ENCODE data around the gene KCNQ5.

KCNQ5 gene

DNA sequence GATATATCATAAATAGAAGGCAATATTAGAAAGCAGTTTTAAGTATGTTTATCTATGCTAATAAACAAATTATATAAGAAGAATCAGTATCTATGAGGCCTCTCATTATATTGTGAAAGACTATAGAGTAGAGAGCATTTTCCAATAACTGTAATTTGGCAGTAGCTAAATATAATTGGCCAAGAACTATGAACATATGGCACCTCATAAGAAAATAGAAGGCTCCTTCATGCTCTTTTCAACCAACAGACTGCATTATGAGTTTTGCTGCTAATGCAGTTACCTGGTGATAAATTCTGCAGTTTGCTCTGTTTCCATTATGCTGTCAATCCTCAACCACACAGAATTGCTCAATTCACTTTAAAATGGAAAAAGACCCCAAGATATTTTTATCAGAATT lies 382.4 kb downstream of the KCNQ5 start:
- in situ Hi-C loops (cut with HindIII; ENCODE audit: low sequenced_read_pairs): no loop called here
- H3K4me3 ChIP-seq (ENCODE audit: low read depth, low read length): no peak overlapping the region
- TF ChIP-seq, protein P1, sequence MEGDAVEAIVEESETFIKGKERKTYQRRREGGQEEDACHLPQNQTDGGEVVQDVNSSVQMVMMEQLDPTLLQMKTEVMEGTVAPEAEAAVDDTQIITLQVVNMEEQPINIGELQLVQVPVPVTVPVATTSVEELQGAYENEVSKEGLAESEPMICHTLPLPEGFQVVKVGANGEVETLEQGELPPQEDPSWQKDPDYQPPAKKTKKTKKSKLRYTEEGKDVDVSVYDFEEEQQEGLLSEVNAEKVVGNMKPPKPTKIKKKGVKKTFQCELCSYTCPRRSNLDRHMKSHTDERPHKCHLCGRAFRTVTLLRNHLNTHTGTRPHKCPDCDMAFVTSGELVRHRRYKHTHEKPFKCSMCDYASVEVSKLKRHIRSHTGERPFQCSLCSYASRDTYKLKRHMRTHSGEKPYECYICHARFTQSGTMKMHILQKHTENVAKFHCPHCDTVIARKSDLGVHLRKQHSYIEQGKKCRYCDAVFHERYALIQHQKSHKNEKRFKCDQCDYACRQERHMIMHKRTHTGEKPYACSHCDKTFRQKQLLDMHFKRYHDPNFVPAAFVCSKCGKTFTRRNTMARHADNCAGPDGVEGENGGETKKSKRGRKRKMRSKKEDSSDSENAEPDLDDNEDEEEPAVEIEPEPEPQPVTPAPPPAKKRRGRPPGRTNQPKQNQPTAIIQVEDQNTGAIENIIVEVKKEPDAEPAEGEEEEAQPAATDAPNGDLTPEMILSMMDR (IDR thresholded peaks at IDR 0.05; ENCODE audit: low read depth, low read length, missing control alignments): no peak
- DNase-seq (ENCODE audit: low read depth): no peak

DNA sequence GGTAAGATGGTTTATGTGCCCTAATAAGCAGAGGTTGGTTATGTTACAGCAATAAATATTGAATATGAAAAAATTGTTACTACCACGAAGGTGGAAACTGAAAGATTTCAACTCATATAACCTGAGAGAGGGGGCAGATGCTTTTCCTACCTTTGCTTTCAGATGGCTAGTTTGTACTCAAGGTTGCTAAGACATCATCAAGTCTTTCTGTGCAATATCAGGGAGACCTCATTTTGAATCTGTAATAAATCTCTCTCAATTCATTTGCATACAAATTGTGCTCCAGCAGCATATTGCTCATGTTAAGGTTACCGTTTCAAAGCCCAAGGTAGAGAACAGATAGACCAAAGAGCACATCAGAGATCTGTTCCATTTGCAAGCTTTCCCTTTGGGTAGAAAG lies 383.0 kb downstream of the KCNQ5 start:
- H3K4me3 ChIP-seq (ENCODE audit: low read depth, low read length): no peak overlapping the region
- in situ Hi-C loops (cut with HindIII; ENCODE audit: low sequenced_read_pairs): no loop called here
- TF ChIP-seq, protein P1 (IDR thresholded peaks at IDR 0.05; ENCODE audit: low read depth, low read length, missing control alignments): no peak
- DNase-seq (ENCODE audit: low read depth): no peak

DNA sequence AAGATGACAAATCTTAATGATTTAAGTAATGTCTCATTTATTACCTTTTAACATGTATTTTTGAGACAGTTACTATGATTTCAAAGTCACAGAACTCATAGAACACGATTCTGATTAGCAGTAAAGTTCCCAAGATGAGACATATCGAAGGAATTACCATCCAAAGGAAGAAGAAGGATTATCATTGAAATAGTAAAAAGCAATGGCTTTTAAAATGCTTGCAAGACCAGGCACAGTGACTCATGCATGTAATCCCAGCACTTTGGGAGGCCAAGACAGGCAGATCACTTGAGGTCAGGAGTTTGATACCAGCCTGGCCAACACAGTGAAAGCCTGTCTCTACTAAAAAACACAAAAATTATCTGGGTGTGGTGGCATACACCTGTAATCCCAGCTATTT lies 384.3 kb downstream of the KCNQ5 start:
- H3K4me3 ChIP-seq (ENCODE audit: low read depth, low read length): no peak overlapping the region
- in situ Hi-C loops (cut with HindIII; ENCODE audit: low sequenced_read_pairs): no loop called here
- TF ChIP-seq, protein P1 (IDR thresholded peaks at IDR 0.05; ENCODE audit: low read depth, low read length, missing control alignments): no peak
- DNase-seq (ENCODE audit: low read depth): no peak

DNA sequence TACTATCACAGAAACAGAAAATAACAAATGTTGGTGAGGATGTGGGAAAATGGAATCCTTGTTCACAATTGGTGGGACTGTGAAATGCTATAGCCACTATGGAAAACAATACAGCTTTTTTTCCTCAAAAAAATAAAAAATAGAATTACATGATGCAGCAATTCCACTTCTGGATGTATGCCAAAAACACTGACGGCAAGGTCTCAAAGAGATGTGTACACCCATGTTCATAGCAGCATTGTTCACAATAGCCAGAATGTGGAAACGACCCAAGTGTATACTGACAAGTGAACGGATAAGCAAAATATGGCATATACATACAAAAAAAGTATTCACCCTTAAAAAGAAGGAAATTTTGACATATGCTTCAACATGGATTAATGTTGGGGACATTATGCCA lies 390.1 kb downstream of the KCNQ5 start:
- in situ Hi-C loops (cut with HindIII; ENCODE audit: low sequenced_read_pairs): no loop called here
- H3K4me3 ChIP-seq (ENCODE audit: low read depth, low read length): no peak overlapping the region
- TF ChIP-seq, protein P1 (IDR thresholded peaks at IDR 0.05; ENCODE audit: low read depth, low read length, missing control alignments): no peak
- DNase-seq (ENCODE audit: low read depth): no peak

DNA sequence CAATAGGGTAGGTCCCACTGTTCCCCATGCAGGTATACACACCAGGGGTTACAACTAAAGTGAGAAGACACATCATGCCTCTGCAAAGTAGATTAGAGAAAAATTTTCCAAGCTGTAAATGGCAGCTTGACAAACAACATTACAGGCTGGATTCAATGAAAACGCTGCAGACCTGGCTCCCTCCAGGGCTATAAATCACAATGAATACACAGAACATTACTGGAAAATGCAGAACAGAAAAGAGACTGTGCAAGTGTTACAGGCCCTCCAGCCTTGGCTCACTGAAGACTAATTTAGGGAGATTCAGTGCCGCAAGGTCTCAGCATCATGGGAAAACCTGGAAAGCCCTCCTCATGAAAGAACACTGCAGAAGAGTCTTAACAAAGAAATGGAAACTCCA lies 395.6 kb downstream of the KCNQ5 start:
- in situ Hi-C loops (cut with HindIII; ENCODE audit: low sequenced_read_pairs): no loop called here
- DNase-seq (ENCODE audit: low read depth): no peak
- TF ChIP-seq, protein P1 (IDR thresholded peaks at IDR 0.05; ENCODE audit: low read depth, low read length, missing control alignments): no peak
- H3K4me3 ChIP-seq (ENCODE audit: low read depth, low read length): no peak overlapping the region

DNA sequence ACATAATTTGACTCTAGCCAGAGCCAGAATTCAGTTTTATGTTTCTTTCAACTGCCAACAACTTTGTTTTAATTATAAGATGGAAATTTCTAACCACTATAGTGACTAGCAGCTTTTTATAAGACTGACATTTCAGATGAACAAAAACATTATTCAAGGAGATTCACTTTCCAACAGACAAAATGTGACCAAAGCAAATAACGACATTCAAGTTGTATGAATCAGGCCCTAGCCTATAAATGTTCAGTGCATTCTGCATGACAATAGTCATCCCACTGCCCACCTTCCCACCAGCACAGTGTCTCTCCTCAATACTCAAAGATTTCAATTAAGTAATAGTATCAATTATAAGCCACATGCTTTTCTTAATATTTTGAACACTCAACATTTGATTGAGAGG lies 402.7 kb downstream of the KCNQ5 start:
- no peak for DNase-seq (ENCODE audit: low read depth)
- in situ Hi-C loops (cut with HindIII; ENCODE audit: low sequenced_read_pairs): no loop called here
- TF ChIP-seq, protein P1 (IDR thresholded peaks at IDR 0.05; ENCODE audit: low read depth, low read length, missing control alignments): no peak
- H3K4me3 ChIP-seq (ENCODE audit: low read depth, low read length): no peak overlapping the region

DNA sequence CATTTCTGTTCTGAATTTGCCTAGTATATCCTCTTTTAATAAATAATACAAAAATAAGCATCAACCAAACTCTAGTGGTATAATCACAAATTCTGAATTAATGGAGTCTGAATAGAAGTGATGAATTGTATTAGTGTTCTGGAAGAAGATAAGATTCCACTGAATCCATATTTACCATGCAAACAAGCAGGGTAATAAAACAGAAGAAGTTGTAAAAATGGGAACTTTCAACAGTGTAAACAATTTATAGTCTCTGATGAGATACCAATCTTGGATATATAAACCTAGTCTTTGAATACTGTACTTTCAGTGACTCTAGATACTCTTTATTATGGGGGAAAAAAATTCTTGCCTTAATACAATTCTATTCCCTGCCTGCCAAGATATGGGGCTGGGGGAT lies 405.8 kb downstream of the KCNQ5 start:
- in situ Hi-C loops (cut with HindIII; ENCODE audit: low sequenced_read_pairs): no loop called here
- no peak for DNase-seq (ENCODE audit: low read depth)
- TF ChIP-seq, protein P1 (IDR thresholded peaks at IDR 0.05; ENCODE audit: low read depth, low read length, missing control alignments): no peak
- H3K4me3 ChIP-seq (ENCODE audit: low read depth, low read length): no peak overlapping the region

Data from astrocyte of the cerebellum (primary cell).